Neural cell (in vitro differentiated cells): Measurements from ENCODE around the gene TNS3.

Source experiments
- POLR2AphosphoS5 ChIP-seq: IDR thresholded peaks from 2 replicates; pipeline ENCODE4 v1.6.1; 2012
- TAF1 ChIP-seq: IDR thresholded peaks from 2 replicates; pipeline ENCODE4 v1.6.1; 2012; ENCODE audit warnings: low read depth

DNA sequence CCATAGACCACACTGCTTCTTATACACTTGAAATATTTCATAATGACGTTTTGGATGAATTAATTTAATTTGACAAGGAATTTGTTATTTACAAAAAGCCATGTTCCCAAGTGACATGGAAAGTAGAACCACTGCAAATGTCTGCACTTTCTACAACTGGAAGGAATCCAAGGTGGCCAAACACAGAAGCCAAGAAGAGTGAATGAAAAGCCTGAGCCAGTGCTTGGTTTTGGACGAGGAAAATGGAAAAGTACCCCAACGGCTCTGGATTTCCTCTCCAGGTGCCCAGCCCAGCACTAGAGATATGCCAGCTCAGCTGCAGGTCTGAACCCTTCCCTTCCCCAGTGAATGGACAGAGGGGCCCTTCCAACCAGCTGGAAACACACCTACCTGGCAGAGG lies 279.4 kb downstream of the TNS3 start:
- TF ChIP-seq TAF1, result no peak
- no peak for TF ChIP-seq POLR2AphosphoS5
